Peyer's patch (tissue), 4 donors: ENCODE measurements around the gene ATP2B1. TPM values are rescaled to one million over a fixed set of nuclear protein-coding genes. Genes with fewer than 3 reads are reported as not detected.

Source experiments
- DNase-seq, 3 donors: peaks; one replicate each; pipeline ENCODE4 v3.0.0-alpha.2; 2017 to 2019
- H3K27ac ChIP-seq, 4 donors: fragments of 200-600 bp; sonication (generic); one replicate each; pipeline ENCODE4 v1.5.1; 2016 to 2019
- H3K27me3 ChIP-seq, 2 donors: fragments of 200-600 bp; sonication (generic); one replicate each; pipeline ENCODE4 v1.5.1; 2019
- H3K36me3 ChIP-seq, 3 donors: fragments of 200-600 bp; sonication (generic); one replicate each; pipeline ENCODE4 v1.5.1; 2016 to 2019
- H3K4me1 ChIP-seq, 4 donors: fragments of 200-600 bp; sonication (generic); one replicate each; pipeline ENCODE4 v1.5.1; 2016 to 2019
- H3K4me3 ChIP-seq, 4 donors: fragments of 200-600 bp; sonication (generic); 1 replicate in 3 of 4; 2 replicates in 1 of 4; pipeline ENCODE4 v1.5.1; 2016 to 2019; ENCODE audit warnings: mild to moderate bottlenecking in 1 of 4
- H3K9me3 ChIP-seq, 4 donors: fragments of 200-600 bp; sonication (generic); one replicate each; pipeline ENCODE4 v1.5.1; 2016 to 2019; ENCODE audit warnings: mild to moderate bottlenecking in 1 of 4
- CTCF ChIP-seq, 6 experiments: fragments of 450-650 bp in 4 of 6; fragments of 200-600 bp in 2 of 6; sonication (generic) in 1 of 6; IDR thresholded peaks; one replicate each; pipeline ENCODE4 v1.5.1; 2017 to 2019; ENCODE audit warnings: antibody characterized with exemption in 6 of 6, mild to moderate bottlenecking in 3 of 6, moderate library complexity in 1 of 6
- POLR2A ChIP-seq, 2 donors: fragments of 450-650 bp; IDR thresholded peaks; one replicate each; pipeline ENCODE4 v1.5.1; 2017; ENCODE audit warnings: antibody characterized with exemption in 2 of 2, mild to moderate bottlenecking in 2 of 2, moderate library complexity in 2 of 2
- total RNA-seq, 4 donors: library from RNA; depleted of rRNA; stranded (reverse); fragments of >200 nt; gene quantifications; one replicate each; pipeline ENCODE4 v1.1.0, GENCODE V29; 2016

ATP2B1 gene
- total RNA-seq, 4 donors from 2014 or later = 79.2 to 117 (median 85.7) TPM

GRCh38 chr12:89706986-89707702 is 1.5 kb downstream of the ATP2B1 start:
- Histone ChIP-seq H3K27me3 (no peaks in the 10 kb centered on the region), H3K4me1 (peaks cover 0 to 9% (median 0%) of the 10 kb centered on the region in 4 donors), H3K4me3 (peak overlapping the region; percentile 78 to 98 (median 92)), H3K36me3 (no peaks in the 10 kb centered on the region), H3K27ac (peak overlapping the region; percentile 99 to 100 (median 99)), H3K9me3 (no peaks in the 10 kb centered on the region)
- TF ChIP-seq CTCF (IDR thresholded peaks at IDR 0.05) = no peak
- peak in 2 of 3 donors; percentile 25 to 58 for DNase-seq

DNA sequence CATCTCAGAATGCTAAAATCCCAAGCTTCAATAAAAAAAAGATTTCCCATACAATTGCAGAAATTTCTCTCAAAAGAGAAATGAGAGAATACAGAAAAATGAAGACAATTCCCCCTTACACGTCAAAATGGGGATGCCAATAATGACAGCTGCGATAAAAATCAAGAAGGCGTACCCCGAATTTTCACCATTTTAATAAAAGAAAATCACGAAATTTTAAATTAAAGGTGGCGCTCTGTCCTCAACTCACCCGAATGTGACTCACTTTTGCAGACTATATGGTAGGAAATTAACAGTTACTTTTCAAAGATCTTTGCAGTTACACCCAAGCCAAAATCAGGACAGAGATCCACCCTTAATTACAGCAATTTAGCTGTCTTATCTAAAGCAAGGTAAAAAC is 2.1 kb downstream of the ATP2B1 start:
- no peaks in the 10 kb centered on the region for H3K9me3 ChIP-seq
- DNase-seq = no peak
- no peaks in the 10 kb centered on the region for H3K27me3 ChIP-seq
- no peaks in the 10 kb centered on the region for H3K36me3 ChIP-seq
- TF ChIP-seq POLR2A (IDR thresholded peaks at IDR 0.05) = no peak
- H3K4me3 ChIP-seq = peak overlapping the region in 3 of 4 donors; percentile 89 to 98 (median 96)
- peaks cover 0 to 9% (median 0%) of the 10 kb centered on the region in 4 donors for H3K4me1 ChIP-seq
- H3K27ac ChIP-seq = peak overlapping the region in 1 of 4 donors; percentile 99

DNA sequence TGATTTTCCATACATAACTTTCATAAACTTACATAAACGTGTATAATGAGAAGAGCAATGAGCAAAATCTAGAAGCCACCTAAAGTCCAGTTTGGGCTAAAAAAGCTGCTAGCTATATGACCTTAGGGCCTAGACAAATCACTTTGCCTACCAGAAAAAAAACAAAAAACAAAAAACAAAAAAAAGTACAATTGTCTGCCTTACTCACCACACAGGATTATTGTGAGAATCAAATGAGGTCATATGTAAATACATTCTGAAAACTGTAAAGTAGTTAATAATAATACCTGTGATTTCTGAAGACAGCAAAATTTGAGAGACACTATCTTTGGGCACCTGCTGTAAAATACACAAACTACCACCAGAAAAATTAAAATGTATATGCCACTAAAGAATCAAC is 4.2 kb downstream of the ATP2B1 start:
- no peak overlapping the region for H3K4me3 ChIP-seq
- no peak for TF ChIP-seq POLR2A (IDR thresholded peaks at IDR 0.05)
- TF ChIP-seq CTCF (IDR thresholded peaks at IDR 0.05) = no peak

GRCh38 chr12:89703768-89704167 is 4.9 kb downstream of the ATP2B1 start:
- Histone ChIP-seq H3K9me3 (no peaks in the 10 kb centered on the region), H3K4me1 (peaks cover 0 to 9% (median 0%) of the 10 kb centered on the region in 4 donors), H3K36me3 (no peaks in the 10 kb centered on the region), H3K27ac (no peak overlapping the region), H3K27me3 (no peaks in the 10 kb centered on the region), H3K4me3 (no peak overlapping the region)
- no peak for TF ChIP-seq CTCF (IDR thresholded peaks at IDR 0.05)
- no peak for DNase-seq

More for the DNA sequence above, 4.2 kb downstream of the ATP2B1 start:
- H3K4me1 ChIP-seq = peaks cover 0 to 9% (median 0%) of the 10 kb centered on the region in 4 donors
- no peak overlapping the region for H3K27ac ChIP-seq
- no peaks in the 10 kb centered on the region for H3K36me3 ChIP-seq
- no peaks in the 10 kb centered on the region for H3K9me3 ChIP-seq
- no peak for DNase-seq
- H3K27me3 ChIP-seq = no peaks in the 10 kb centered on the region

- peaks cover 0 to 9% (median 0%) of the 10 kb centered on the region in 4 donors for H3K4me1 ChIP-seq
- TF ChIP-seq POLR2A (IDR thresholded peaks at IDR 0.05) (no peak), CTCF (IDR thresholded peaks at IDR 0.05) (no peak)
- no peaks in the 10 kb centered on the region for H3K36me3 ChIP-seq
These were observed 6.1 kb downstream of the ATP2B1 start for GRCh38 chr12:89702503-89702902.

GRCh38 chr12:89701606-89702206 is 6.9 kb downstream of the ATP2B1 start:
- TF ChIP-seq CTCF (IDR thresholded peaks at IDR 0.05) (no peak), POLR2A (IDR thresholded peaks at IDR 0.05) (no peak)
- Histone ChIP-seq H3K4me1 (peaks cover 0 to 4% (median 0%) of the 10 kb centered on the region in 4 donors), H3K9me3 (no peaks in the 10 kb centered on the region), H3K27me3 (no peaks in the 10 kb centered on the region), H3K4me3 (no peak overlapping the region), H3K27ac (no peak overlapping the region), H3K36me3 (no peaks in the 10 kb centered on the region)
- no peak for DNase-seq

More at GRCh38 chr12:89702503-89702902, 6.1 kb downstream of the ATP2B1 start:
- no peak for DNase-seq
- Histone ChIP-seq H3K27me3 (no peaks in the 10 kb centered on the region), H3K9me3 (no peaks in the 10 kb centered on the region), H3K27ac (no peak overlapping the region), H3K4me3 (no peak overlapping the region)
